H9 (cell line): Measurements from ENCODE around the gene TSPO2. TPM values are rescaled to one million over a fixed set of nuclear protein-coding genes. Genes with fewer than 3 reads are reported as not detected.

Experiments
- DNase-seq: peaks from one replicate; pipeline ENCODE4 v3.0.0-alpha.2; 2017
- H2AFZ ChIP-seq: one replicate; pipeline ENCODE4 v1.6.1; 2013; ENCODE audit warnings: mild to moderate bottlenecking, low read length, control low read depth, moderate library complexity
- H2AK5ac ChIP-seq: 2 replicates; pipeline ENCODE4 v1.6.1; 2013; ENCODE audit warnings: low read length, control low read depth, mixed read lengths; ENCODE audit not compliant: insufficient read length
- H2BK120ac ChIP-seq: one replicate; pipeline ENCODE4 v1.6.1; 2013; ENCODE audit warnings: low read depth, mild to moderate bottlenecking, low read length, control low read depth, inconsistent platforms; ENCODE audit not compliant: poor library complexity, severe bottlenecking
- H2BK12ac ChIP-seq: 2 replicates; pipeline ENCODE4 v1.6.1; 2013; ENCODE audit warnings: low read length, control low read depth, mixed read lengths, low read depth; ENCODE audit not compliant: insufficient read length
- H2BK15ac ChIP-seq: 2 replicates; pipeline ENCODE4 v1.6.1; 2013; ENCODE audit warnings: low read depth, low read length, control low read depth
- H2BK20ac ChIP-seq: one replicate; pipeline ENCODE4 v1.6.1; 2013; ENCODE audit warnings: low read depth, mild to moderate bottlenecking, low read length, control low read depth, inconsistent platforms; ENCODE audit not compliant: poor library complexity, severe bottlenecking
- H2BK5ac ChIP-seq: 2 replicates; pipeline ENCODE4 v1.6.1; 2013; ENCODE audit warnings: low read length, control low read depth, mixed read lengths; ENCODE audit not compliant: insufficient read length
- H3K14ac ChIP-seq: 2 replicates; pipeline ENCODE4 v1.6.1; 2013; ENCODE audit warnings: low read length, control low read depth; ENCODE audit not compliant: insufficient read depth
- H3K18ac ChIP-seq: 2 replicates; pipeline ENCODE4 v1.6.1; 2013; ENCODE audit warnings: low read depth, mild to moderate bottlenecking, mixed read lengths, low read length, control low read depth; ENCODE audit not compliant: insufficient read length
- H3K23ac ChIP-seq: 2 replicates; pipeline ENCODE4 v1.6.1; 2013; ENCODE audit warnings: low read length, control low read depth, mixed read lengths, low read depth; ENCODE audit not compliant: insufficient read length
- H3K23me2 ChIP-seq: 2 replicates; pipeline ENCODE4 v1.6.1; 2013; ENCODE audit warnings: low read depth, mild to moderate bottlenecking, mixed read lengths, low read length, control low read depth; ENCODE audit not compliant: insufficient read length, poor library complexity, severe bottlenecking
- H3K27ac ChIP-seq: 2 replicates; pipeline ENCODE4 v1.5.1; 2013; ENCODE audit warnings: low read length, control low read depth, mixed read lengths, low read depth; ENCODE audit not compliant: insufficient read length
- H3K27me3 ChIP-seq: 2 replicates; pipeline ENCODE4 v1.6.1; 2013; ENCODE audit warnings: low read length, control low read depth, inconsistent platforms; ENCODE audit not compliant: insufficient read depth
- H3K4ac ChIP-seq: 2 replicates; pipeline ENCODE4 v1.6.1; 2013; ENCODE audit warnings: low read depth, mild to moderate bottlenecking, control low read depth, inconsistent platforms, low read length, moderate library complexity
- H3K4me1 ChIP-seq: 2 replicates; pipeline ENCODE4 v1.6.1; 2013; ENCODE audit warnings: low read length, control low read depth, inconsistent platforms; ENCODE audit not compliant: insufficient read depth
- H3K4me2 ChIP-seq: 2 replicates; pipeline ENCODE4 v1.6.1; 2013; ENCODE audit warnings: low read length, control low read depth, mixed read lengths; ENCODE audit not compliant: insufficient read length, insufficient read depth
- H3K56ac ChIP-seq: 2 replicates; pipeline ENCODE4 v1.6.1; 2013; ENCODE audit warnings: low read depth, mild to moderate bottlenecking, mixed read lengths, low read length, control low read depth; ENCODE audit not compliant: insufficient read length
- H3K79me1 ChIP-seq: 2 replicates; pipeline ENCODE4 v1.6.1; 2013; ENCODE audit warnings: low read depth, mild to moderate bottlenecking, moderate library complexity, low read length, control low read depth, inconsistent platforms; ENCODE audit not compliant: insufficient read depth, poor library complexity, severe bottlenecking
- H3K79me2 ChIP-seq: 2 replicates; pipeline ENCODE4 v1.6.1; 2013; ENCODE audit warnings: low read length, control low read depth, inconsistent platforms; ENCODE audit not compliant: insufficient read depth
- H3K9ac ChIP-seq: 2 replicates; pipeline ENCODE4 v1.6.1; 2013; ENCODE audit warnings: low read length, control low read depth, mixed read lengths; ENCODE audit not compliant: insufficient read length; ENCODE audit errors: extremely low read depth
- H3K9me3 ChIP-seq: one replicate; pipeline ENCODE4 v1.6.1; 2013; ENCODE audit warnings: low read depth, low read length, inconsistent platforms; ENCODE audit not compliant: control insufficient read depth
- H3T11ph ChIP-seq: one replicate; pipeline ENCODE4 v1.6.1; 2013; ENCODE audit warnings: mild to moderate bottlenecking, low read length, control low read depth, inconsistent platforms
- H4K20me1 ChIP-seq: one replicate; pipeline ENCODE4 v1.6.1; 2013; ENCODE audit not compliant: control insufficient read depth, insufficient read length, insufficient read depth
- H4K5ac ChIP-seq: 2 replicates; pipeline ENCODE4 v1.6.1; 2013; ENCODE audit warnings: low read depth, mild to moderate bottlenecking, mixed read lengths, low read length, control low read depth; ENCODE audit not compliant: insufficient read length
- H4K8ac ChIP-seq: replicated peaks from 2 replicates; pipeline ENCODE4 v1.6.1; 2013; ENCODE audit warnings: low read length, control low read depth, mixed read lengths, low read depth; ENCODE audit not compliant: insufficient read length
- H4K91ac ChIP-seq: 2 replicates; pipeline ENCODE4 v1.6.1; 2013; ENCODE audit warnings: low read depth, mild to moderate bottlenecking, moderate library complexity, mixed read lengths, low read length, control low read depth; ENCODE audit not compliant: insufficient read length
- H3K27ac Mint-ChIP-seq, 3 experiments: 2 replicates in 2 of 3; 3 replicates in 1 of 3; pipeline ENCODE4 v1.8.0; 2020 to 2021; ENCODE audit warnings: mixed read lengths in 3 of 3, mild to moderate bottlenecking in 1 of 3, moderate library complexity in 1 of 3
- H3K27me3 Mint-ChIP-seq: 2 replicates; pipeline ENCODE4 v1.8.0; 2021; ENCODE audit warnings: low read depth, mild to moderate bottlenecking, moderate library complexity, mixed read lengths
- H3K36me3 Mint-ChIP-seq, 3 experiments: 2 replicates in 2 of 3; 3 replicates in 1 of 3; pipeline ENCODE4 v1.8.0; 2020 to 2021; ENCODE audit warnings: low read depth in 3 of 3, mixed read lengths in 3 of 3; ENCODE audit not compliant: insufficient read depth in 1 of 3
- H3K4me1 Mint-ChIP-seq, 2 experiments: 2 replicates each; pipeline ENCODE4 v1.8.0; 2020; ENCODE audit warnings: mixed read lengths in 2 of 2
- H3K4me3 Mint-ChIP-seq, 2 experiments: 2 replicates in 1 of 2; 3 replicates in 1 of 2; pipeline ENCODE4 v1.8.0; 2020 to 2021; ENCODE audit warnings: mild to moderate bottlenecking in 2 of 2, mixed read lengths in 2 of 2, moderate library complexity in 1 of 2
- H3K9me3 Mint-ChIP-seq, 2 experiments: 2 replicates in 1 of 2; 3 replicates in 1 of 2; pipeline ENCODE4 v1.8.0; 2020; ENCODE audit warnings: mild to moderate bottlenecking in 2 of 2, mixed read lengths in 2 of 2, moderate library complexity in 1 of 2
- CTCF ChIP-seq: fragments of 200-600 bp; sonication (generic); conservative IDR thresholded peaks from 3 replicates; pipeline ENCODE4 v1.8.0; 2021; ENCODE audit warnings: antibody characterized with exemption, mild to moderate bottlenecking
- WGBS: extraction: QIAGEN DNeasy Blood & Tissue Kit; methylation state at CpG from one replicate; pipeline ENCODE4 v1.1.7; 2013; ENCODE audit warnings: missing lambda C conversion rate, low lambda C conversion rate, mixed read lengths; ENCODE audit not compliant: insufficient read length; ENCODE audit errors: extremely low coverage; 5-methylcytosine and 5-hydroxymethylcytosine counted together
- total RNA-seq: library from RNA; stranded (reverse); gene quantifications from 2 replicates; pipeline ENCODE4 v1.2.1, GENCODE V29; 2021

Gene TSPO2
- total RNA-seq, 1 experiment from 2014 or later: not detected

DNA sequence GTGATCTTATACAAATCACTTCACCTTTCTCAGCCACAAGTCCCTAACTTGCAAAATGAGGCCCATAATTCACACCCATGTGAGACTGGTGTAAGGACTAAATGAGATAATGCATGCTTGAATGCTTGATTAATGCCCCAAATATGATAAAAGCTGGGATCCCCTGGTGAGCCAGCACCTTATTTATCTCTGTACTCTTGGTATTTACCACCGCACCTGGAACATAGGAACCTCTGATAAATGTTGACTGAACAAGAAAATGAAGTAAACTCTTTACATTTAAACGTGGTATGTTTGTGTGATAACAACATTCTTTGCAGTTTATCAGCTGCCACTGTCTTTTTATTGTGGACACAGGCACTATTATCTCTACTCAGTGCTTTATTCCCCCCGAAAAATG is 8.3 kb downstream of the TSPO2 start:
- Histone ChIP-seq H2BK15ac (no peak overlapping the region), H3K14ac (no peak overlapping the region), H2AFZ (no peak overlapping the region), H4K5ac (no peak overlapping the region), H2BK5ac (no peak overlapping the region), H4K8ac (no peak overlapping the region), H2BK120ac (no peak overlapping the region), H4K20me1 (no peaks in the 10 kb centered on the region), H3K4me2 (no peak overlapping the region), H3K79me1 (no peaks in the 10 kb centered on the region), H2BK12ac (no peak overlapping the region), H3K79me2 (no peaks in the 10 kb centered on the region), H3K9me3 (no peaks in the 10 kb centered on the region), H2BK20ac (no peak overlapping the region), H2AK5ac (no peak overlapping the region), H3K27ac (no peak overlapping the region), H3K18ac (no peak overlapping the region), H3K23ac (no peak overlapping the region), H3K9ac (no peak overlapping the region), H3K23me2 (no peaks in the 10 kb centered on the region), H4K91ac (no peak overlapping the region), H3K4ac (no peak overlapping the region), H3K56ac (no peak overlapping the region), H3T11ph (no peak overlapping the region), H3K4me1 (peaks cover 7% of the 10 kb centered on the region; the same call in 1 of the 2 replicates), H3K27me3 (no peaks in the 10 kb centered on the region)
- H3K27ac Mint-ChIP-seq: no peak overlapping the region; a peak in 1 of 7 replicates
- no peaks in the 10 kb centered on the region for H3K9me3 Mint-ChIP-seq
- H3K4me1 Mint-ChIP-seq: peaks cover 14 to 23% of the 10 kb centered on the region in 2 experiments
- no CpG with 5 or more reads among the region's 3 CpGs for WGBS
- no peaks in the 10 kb centered on the region for H3K27me3 Mint-ChIP-seq
- no peak overlapping the region for H3K4me3 Mint-ChIP-seq
- TF ChIP-seq CTCF: no peak
- DNase-seq: no peak
- no peaks in the 10 kb centered on the region; a peak in 2 of 7 replicates for H3K36me3 Mint-ChIP-seq
